Lower leg skin (tissue), 3 donors: ENCODE results near the gene CYTH2.

Source experiments
- POLR2A ChIP-seq, 2 donors: fragments of 450-650 bp; IDR thresholded peaks; one replicate each; pipeline ENCODE4 v1.6.1; 2016 to 2017; ENCODE audit warnings: antibody characterized with exemption in 2 of 2, mild to moderate bottlenecking in 1 of 2, moderate library complexity in 1 of 2
- TF ChIP-seq, protein P1 (sequence below), 3 donors: fragments of 450-650 bp; IDR thresholded peaks; one replicate each; pipeline ENCODE4 v1.5.1; 2016; ENCODE audit warnings: antibody characterized with exemption in 3 of 3, mild to moderate bottlenecking in 3 of 3, moderate library complexity in 2 of 3

DNA sequence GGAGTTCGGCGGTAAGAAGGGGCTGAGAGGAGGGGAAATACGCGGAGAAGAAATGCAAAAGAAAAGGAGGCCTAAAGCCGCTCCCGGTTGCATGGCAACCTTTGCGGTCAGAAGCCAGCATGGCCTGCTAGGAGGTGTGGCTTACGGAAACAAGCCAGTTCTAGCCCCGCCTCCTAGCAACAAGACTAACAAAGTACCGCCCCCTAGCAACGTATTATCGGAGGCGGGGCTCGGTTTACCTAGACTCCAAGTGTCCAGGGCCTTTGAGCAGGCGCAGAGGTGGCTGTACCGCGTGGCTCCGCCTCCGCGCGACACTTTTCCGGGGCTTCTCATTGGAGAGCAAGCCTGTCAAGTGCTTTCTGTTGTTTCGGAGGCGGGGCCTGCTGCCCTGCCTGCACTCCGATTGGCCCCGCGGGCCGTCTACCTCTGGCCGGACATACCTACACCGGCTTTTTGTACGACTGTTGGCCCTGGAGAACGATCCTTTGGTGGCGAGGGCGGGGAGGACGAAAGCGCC lies 339 bp upstream of the CYTH2 start:
- TF ChIP-seq, protein P1, sequence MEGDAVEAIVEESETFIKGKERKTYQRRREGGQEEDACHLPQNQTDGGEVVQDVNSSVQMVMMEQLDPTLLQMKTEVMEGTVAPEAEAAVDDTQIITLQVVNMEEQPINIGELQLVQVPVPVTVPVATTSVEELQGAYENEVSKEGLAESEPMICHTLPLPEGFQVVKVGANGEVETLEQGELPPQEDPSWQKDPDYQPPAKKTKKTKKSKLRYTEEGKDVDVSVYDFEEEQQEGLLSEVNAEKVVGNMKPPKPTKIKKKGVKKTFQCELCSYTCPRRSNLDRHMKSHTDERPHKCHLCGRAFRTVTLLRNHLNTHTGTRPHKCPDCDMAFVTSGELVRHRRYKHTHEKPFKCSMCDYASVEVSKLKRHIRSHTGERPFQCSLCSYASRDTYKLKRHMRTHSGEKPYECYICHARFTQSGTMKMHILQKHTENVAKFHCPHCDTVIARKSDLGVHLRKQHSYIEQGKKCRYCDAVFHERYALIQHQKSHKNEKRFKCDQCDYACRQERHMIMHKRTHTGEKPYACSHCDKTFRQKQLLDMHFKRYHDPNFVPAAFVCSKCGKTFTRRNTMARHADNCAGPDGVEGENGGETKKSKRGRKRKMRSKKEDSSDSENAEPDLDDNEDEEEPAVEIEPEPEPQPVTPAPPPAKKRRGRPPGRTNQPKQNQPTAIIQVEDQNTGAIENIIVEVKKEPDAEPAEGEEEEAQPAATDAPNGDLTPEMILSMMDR (IDR thresholded peaks at IDR 0.05): no peak
- TF ChIP-seq POLR2A (IDR thresholded peaks at IDR 0.05): no peak
